ENCODE measurements around the gene SP1.
"Not testable (repeated sequence)": the region's sequence is repeated elsewhere in the genome, so short reads cannot be mapped to it uniquely, and the experiment has no call there.

The SP1 gene

DNA sequence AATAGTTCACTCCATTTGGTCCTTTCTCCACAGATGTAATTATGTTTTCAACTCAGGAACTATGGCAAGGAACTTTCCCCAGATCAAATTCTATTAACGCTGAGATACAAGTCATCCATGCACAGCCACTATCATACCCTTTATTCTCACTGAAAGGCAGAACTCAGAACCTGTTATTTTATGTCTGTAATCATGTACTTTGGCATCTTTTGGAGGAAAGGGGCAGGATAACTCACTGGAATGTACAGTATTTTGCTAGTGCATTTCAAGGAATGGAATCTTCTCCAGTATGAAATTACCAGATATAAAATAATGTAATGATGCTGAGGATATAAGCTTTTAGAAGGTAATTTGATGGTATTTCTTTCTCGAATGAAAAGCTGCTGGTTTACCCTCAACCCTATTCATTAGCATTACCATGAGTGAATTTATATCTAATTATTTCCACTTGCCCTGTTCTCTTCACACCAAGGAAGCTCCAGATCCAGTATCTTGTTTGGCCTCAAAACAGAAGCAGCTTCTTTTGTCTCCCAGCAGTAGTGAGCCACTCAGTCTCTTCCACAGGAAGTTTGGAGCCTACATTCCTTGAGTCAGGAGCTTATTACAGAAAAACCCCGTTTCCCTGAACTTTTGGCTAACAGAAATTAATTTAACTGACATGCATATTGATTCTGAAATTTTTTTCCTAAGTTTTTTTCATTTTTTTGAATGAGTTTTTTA lies 33.7 kb downstream of the SP1 start:
- no peak for DNase-seq (ENCODE audit: low spot score)

DNA sequence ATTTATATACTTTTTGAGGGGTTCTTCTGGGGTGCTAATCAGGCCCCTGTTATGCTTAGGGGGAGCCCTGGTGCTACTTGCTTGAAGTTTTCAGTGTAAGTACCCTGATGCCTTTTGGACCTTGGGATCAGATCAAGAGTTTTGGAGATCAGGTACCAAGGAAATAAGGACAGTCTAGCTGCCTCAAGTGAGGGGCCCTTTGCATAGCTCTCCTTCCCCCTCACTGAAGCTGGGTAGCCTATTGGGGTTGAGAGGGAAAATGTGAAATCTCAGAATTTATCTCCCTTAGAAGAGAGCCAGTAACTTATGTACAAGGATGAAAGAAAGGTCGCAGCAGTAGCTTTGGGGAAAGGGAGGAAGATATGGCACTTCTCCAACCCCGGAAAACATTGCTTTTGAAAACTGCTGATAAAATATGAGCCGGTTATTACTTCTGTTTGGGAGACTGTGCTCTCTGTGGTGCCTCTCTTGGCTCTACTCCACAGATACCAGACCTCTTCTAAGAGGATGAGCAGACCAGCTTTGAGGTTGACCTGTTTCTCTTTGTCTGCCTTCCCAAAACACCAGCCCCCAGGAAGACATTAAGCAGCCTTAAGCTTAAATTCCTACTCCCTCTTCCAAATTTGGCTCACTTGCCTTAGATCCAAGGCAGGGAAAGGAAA lies 34.9 kb downstream of the SP1 start:
- DNase-seq (ENCODE audit: low spot score): no peak

DNA sequence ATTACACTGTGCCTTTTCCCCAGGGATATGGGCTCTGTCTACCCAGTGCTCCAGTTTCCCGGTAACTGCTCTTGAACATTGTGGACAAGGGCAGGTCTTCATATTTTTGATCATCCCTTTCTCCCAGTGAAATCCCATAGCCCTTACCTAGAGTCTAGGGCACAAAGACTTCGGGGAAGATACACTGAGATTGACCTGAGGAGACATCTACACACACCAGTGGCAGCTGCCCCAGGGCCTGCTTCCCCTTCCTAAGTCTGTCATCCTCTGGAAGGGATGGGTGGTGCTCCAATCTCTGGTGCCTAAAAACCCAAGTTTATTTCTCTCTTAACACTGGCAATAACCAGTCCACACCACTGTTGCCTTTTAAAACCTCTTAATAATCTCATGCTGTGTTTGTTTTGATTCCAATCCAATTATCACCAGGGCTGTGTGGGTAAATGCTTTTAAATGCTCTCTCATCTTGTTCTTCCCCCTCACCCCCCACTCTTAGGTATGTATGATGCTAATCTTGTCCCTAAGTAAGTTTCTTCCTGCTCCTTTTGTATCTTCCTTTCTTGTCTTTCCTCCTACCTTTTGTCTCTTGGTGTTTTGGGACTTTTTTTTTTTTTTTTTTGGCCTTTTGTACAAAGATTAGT lies 35.9 kb downstream of the SP1 start:
- not testable (repeated sequence) for DNase-seq (ENCODE audit: low spot score)

DNA sequence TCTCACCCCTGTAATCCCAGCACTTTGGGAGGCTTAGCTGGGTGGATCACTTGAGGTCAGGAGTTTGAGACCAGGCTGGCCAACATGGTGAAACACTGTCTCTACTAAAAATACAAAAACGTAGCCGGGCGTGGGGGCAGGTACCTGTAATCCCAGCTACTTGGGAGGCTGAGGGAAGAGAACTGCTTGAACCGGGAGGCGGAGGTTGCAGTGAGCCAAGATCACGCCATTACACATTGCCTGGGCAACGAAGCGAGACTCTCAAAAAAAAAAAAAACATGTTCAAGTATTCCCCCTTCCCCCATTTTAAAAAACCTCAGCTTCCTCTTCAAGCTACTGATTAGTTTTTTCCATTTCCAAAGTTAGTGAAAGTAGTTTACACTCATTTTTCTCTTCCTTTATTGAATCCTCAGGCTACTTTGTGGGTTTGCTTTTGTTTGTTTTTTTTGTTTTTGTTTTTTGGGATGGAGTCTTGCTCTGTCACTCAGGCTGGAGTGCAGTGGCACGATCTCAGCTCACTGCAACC lies 37.4 kb downstream of the SP1 start:
- DNase-seq (ENCODE audit: low spot score): not testable (repeated sequence)

DNA sequence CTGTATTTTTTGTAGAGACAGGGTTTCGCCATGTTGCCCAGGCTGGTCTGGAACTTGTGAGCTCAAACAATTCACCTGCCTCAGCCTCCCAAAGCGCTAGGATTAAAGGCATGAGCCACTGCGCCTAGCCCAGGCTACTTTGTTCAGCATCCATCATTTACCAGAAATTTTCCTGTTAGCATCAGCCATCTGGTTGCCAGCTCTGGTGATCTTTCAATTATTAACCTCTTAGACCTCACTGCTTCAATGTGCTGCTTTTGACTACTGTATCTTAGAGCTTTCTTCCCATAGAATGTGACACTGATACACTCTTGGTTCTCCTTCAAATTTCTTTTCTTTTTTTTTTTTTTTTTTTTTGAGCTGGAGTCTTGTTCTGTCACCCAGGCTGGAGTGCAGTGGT lies 38.2 kb downstream of the SP1 start:
- no peak for DNase-seq (ENCODE audit: low spot score)

DNA sequence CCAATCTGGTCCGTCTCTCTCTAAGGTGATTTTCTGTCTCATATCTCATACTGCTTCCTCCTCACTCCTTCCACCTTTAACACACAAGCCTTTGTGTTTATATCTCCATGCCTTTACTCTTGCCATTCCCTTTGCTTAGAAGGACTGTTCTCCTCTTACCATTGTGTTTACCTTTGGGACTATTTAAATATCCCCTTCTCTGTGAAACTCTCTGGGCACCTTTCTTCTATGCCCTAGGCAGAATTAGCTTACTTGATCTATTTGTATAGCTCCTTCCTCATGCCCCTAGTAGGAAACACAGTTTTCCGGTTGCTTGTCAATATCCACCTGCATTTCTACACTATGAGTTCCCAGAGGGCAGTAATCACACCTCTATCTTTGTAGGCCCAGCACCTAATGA lies 39.8 kb downstream of the SP1 start:
- no peak for DNase-seq (ENCODE audit: low spot score)

DNA sequence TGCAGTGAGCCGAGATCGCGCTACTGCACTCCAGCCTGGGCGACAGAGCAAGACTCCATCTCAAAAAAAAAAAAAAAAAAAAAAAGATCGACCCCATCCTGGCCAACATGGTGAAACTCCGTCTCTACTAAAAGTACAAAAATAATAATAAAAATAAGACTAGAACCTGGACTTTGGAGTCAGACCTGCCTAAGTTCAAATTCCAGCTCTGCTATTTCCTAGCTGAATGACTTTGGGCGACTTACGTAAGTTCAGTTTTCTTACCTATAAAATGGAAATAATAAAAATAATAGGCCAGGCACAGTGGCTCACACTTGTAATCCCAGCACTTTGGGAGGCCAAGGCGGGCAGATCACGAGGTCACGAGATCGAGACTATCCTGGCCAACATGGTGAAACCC lies 42.3 kb downstream of the SP1 start:
- DNase-seq (ENCODE audit: low spot score): not testable (repeated sequence)

DNA sequence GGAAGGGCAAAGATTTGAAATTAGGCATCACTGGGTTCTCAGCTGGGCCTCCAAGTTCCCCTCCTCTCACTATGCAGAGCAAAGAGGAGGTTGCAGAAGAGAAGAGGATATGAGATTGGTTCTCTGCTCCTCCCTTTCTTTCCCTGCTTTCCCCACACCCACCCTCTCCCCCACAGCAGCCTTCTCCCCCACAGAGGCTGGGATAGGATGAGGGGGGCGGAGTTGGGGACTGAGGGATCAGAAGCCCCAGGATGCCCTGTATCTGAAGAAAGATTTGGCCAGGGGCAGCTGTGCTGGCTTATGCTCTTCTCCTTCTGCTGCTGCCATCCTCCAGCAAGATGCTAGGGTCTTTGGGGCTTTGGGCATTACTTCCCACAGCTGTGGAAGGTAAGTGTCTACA lies 43.6 kb downstream of the SP1 start, which contains the start of gene AMHR2:
AMHR2 (plus strand) TSS at position 259 of the 400 bp plus-strand sequence; CDS start at position 339, 80 bp downstream.
- DNase-seq (ENCODE audit: low spot score): no peak

DNA sequence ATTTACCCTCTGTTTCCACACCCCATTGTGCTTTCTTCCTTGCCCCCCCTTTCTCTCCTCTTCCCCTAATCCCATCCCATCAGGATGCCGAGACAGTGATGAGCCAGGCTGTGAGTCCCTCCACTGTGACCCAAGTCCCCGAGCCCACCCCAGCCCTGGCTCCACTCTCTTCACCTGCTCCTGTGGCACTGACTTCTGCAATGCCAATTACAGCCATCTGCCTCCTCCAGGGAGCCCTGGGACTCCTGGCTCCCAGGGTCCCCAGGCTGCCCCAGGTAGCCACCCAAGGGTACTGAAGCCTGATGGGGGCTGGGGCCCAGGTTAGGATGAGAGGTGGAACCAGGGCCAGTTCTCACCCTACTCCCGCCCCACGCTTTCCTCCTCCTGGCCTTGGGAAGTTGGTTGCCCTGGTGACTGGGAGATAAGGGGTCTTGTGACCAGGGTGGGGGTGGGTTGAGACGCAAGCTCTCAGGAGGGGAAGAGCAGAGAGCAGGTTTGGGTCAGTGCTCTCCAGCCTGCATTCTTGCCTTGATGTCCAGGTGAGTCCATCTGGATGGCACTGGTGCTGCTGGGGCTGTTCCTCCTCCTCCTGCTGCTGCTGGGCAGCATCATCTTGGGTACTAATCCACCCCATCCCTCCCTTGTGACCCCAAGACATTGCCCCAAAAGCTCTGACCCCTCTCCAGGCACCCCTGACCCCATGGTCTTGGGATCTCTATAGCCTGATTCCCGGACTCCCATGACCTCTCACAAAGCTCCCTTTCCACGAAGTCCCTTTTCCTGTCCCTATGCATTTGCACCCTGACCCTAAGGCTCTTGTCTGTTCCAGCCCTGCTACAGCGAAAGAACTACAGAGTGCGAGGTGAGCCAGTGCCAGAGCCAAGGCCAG lies 44.9 kb downstream of the SP1 start:
- DNase-seq (ENCODE audit: low spot score): peak; percentile 51

DNA sequence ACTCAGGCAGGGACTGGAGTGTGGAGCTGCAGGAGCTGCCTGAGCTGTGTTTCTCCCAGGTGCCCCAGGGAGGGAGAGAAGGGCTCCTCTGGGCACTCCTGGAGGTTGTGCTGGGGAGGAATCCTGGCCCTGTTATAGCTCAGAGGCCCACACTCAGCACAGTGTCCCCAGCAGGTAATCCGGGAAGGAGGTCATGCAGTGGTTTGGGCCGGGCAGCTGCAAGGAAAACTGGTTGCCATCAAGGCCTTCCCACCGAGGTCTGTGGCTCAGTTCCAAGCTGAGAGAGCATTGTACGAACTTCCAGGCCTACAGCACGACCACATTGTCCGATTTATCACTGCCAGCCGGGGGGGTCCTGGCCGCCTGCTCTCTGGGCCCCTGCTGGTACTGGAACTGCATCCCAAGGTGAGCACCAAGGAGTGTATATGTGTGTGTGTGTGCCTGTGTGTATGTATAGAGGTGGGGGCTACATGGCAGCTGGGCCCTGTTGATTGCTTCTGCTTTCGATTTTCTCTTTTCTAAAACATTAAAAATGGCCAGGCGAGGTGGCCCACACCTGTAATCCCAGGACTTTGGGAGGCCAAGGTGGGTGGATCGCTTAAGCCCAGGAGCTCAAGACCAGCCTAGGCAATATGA lies 45.7 kb downstream of the SP1 start:
- DNase-seq (ENCODE audit: low spot score): no peak

DNA sequence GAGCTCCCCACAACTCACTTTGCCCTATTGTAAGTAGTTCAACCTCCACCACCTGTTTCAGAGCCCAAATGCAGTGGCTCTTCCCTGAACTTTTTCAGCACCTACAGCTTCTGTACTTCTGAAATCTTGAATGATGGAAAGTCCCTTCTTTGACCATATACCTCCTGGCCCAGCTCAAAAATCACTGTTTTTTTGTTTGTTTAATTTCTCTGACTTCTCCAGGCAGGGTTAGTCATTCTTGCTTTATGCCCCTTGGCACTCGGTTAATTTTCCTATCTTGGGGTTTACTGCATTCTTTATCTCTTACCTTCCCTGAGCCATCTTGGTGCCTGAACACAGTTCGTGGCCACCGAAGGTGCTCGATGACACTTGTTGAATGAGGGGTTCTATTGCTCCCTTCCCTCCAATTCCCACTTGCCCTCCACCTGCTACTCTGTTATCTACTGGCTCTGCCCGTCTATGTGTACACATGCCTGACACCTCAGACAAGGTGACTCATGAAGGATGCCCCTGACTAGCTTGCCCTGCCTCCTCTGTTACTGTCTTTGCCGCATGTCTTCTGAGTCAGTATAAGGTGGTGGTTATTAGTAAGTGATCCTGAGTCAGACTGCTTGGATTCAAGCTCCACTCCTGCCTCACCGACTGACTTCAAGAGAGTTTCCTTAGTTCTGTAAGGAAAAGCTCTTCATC lies 48.1 kb downstream of the SP1 start:
- no peak for DNase-seq (ENCODE audit: low spot score)

DNA sequence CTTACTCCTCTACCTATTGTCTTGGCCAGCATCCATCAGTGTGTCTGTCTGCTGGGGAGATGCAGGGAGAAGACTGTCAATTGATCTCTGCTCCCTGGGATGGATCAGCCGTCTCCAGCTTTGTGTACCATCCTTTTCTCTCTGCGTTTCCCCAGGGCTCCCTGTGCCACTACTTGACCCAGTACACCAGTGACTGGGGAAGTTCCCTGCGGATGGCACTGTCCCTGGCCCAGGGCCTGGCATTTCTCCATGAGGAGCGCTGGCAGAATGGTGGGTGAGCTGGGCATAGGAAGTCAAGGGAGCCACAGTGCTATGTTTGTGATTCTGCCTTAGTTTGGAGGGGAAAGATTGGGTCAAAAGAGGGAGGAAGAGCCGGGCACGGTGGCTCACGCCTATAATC lies 48.8 kb downstream of the SP1 start:
- DNase-seq (ENCODE audit: low spot score): no peak

DNA sequence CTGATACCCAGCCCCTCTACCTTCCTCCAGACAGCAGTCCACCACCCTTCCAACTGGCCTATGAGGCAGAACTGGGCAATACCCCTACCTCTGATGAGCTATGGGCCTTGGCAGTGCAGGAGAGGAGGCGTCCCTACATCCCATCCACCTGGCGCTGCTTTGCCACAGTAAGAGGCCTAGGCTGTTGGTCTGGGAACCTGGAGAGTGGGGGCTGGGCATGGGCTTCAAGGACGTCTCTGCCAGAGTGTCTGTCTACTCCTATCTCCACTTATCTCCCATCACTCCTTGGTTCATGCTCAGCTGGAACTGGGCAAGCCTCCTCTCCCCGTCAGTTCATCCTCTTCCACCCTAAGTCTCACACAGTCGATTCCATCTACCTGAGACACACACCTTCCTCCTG lies 50.1 kb downstream of the SP1 start:
- no peak for DNase-seq (ENCODE audit: low spot score)

DNA sequence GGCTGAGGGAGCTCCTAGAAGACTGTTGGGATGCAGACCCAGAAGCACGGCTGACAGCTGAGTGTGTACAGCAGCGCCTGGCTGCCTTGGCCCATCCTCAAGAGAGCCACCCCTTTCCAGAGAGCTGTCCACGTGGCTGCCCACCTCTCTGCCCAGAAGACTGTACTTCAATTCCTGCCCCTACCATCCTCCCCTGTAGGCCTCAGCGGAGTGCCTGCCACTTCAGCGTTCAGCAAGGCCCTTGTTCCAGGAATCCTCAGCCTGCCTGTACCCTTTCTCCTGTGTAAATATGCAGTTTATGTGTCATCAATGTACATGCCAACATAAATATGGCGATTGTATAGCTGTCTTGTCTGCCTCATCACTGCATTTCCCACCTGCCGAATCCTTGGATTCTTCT lies 51.2 kb downstream of the SP1 start:
- DNase-seq (ENCODE audit: low spot score): no peak

DNA sequence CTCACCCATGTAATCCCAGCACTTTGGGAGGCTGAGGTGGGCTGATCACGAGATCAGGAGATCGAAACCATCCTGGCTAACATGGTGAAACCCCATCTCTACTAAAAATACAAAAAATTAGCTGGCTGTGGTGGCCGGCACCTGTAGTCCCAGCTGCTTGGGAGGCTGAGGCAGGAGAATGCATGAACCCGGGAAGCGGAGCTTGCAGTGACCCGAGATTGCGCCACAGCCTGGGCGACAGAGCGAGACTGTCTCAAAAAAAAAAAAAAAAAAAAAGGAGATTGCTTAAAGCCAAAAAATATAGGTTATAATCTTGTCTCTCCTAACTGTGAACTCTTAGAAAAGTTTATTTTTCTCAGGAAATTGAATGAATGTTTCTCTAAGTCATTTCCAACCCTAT lies 55.4 kb downstream of the SP1 start:
- DNase-seq (ENCODE audit: low spot score): not testable (repeated sequence)

DNA sequence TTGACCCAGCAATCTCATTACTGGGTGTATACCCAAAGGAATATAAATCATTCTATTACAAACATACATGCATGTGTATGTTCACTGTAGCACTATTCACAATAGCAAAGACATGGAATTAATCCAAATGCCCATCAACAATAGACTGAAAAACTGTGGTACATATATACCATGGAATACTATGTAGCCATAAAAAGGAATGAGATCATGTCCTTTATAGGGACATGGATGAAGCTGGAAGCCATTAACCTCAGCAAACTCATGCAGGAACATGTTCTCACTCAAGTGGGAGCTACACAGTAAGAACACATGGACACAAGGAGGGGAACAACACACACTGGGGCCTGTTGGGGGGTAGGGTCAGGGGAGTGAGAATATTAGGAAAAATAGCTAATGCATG lies 59.6 kb downstream of the SP1 start:
- not testable (repeated sequence) for DNase-seq (ENCODE audit: low spot score)

DNA sequence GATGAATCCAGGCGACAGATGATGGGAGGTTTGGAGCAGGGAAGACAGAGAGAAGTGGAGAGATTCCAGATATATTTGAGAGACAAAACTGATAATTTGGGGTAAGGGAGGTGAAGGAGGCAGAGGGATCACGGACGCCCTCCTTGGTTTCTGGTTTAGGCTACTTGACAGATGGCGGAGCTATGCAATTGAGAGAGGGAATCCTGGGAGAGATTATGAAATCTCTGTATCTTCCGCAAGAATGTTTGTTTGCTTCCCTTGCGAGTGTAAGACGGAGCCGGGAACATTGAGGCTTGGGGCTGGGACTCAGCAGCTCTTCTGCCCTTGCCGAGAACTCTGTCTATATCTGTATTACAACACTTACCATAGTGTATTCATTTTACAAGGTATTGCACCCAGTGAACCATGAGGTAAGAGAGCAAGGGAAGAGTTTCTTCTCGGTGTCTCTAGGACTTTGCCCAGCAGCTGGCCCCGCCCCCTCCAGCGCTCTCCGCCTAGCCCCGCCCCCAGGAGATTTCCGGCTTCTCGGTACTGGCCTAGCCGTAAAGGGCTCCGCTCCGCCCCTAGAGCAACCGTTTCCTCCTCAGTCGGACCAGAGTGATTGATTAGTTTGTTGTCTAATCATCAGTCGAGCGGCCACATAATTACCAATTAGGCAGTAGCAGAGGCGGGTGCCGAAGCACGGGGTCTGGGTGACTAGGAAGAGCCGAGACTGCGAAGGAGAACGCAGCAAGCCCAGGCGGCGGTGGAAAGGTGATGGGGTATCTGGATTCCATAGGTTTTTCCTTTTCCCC lies 61.3 kb downstream of the SP1 start, which contains the start of gene PRR13:
PRR13 (plus strand) TSS at position 695 of the 794 bp plus-strand sequence. CDS start 981 bp downstream, outside the sequence.
- peak; percentile 99 for DNase-seq (ENCODE audit: low spot score)

DNA sequence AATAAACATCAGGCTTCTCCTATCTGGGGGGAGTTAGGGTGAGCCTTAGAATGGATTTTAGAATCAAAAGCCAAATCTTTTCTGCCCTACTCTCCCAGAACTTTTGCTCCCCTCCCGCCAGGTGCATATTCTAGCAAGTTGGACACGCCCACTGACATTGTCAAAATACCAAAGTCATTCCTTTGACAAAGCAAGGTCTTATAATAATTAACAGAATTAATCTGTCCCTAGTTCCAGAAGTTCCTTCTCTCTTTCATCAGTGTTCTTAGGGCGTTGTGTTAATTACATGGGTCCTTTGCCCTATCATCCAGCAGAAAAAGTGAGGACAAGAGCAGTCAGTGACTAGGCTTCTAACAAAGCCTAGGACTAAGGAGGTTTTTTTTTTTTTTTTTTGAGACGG lies 64.0 kb downstream of the SP1 start:
- DNase-seq (ENCODE audit: low spot score): no peak

DNA sequence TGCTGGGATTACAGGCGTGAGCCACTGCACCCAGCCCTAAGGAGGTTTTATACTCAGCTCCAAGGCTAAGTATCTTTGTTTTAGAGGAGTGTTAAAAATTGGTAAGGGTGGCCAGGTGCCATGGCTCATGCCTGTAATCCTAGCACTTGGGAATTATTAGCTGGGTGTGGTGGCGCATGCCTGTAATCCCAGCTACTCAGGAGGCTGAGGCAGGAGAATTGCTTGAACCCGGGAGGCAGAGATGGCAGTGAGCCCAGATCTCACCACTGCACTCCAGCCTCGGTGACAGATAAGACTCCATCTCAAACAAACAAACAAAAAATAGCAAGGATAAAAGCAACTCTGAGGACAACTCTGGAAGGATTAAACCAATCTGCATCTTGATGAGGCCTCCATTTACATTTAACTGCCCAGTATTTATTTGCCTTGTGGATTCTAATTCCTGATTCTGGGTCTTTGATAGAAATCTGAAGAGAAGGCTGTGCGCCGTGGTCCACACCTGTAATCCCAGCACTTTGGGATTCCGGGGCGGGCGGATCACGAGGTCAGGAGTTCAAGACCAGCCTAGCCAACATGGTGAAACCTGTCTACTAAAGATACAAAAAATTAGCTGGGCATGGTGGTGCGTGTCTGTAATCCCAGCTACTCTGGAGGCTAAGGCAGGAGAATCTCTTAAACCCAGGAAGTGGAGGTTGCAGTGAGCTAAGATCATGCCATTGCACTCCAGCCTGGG lies 64.8 kb downstream of the SP1 start:
- not testable (repeated sequence) for DNase-seq (ENCODE audit: low spot score)
